H1 (cell line): ENCODE results near the gene GPR39. TPM values are rescaled to one million over a fixed set of nuclear protein-coding genes. Genes with fewer than 3 reads are reported as not detected.

Experiments used
- CTCF ChIA-PET: fragments of 300-600 bp; sonication (Branson Sonifier 250); formaldehyde crosslinking; loops from one replicate; lab custom pipeline; 2021; ENCODE audit not compliant: partially characterized antibody; lab: Charles Lee
- POLR2A ChIA-PET: fragments of 300-600 bp; sonication (Branson Sonifier 250); formaldehyde crosslinking; loops from one replicate; lab custom pipeline; 2021; ENCODE audit warnings: inconsistent platforms; ENCODE audit not compliant: partially characterized antibody; lab: Charles Lee
- DNase-seq, 2 experiments: peaks; one replicate each; pipeline versions ENCODE4 v3.0.0 to v3.0.0-alpha.2; 2010 to 2022; ENCODE audit warnings: low spot score in 2 of 2, low read depth in 1 of 2, mixed read lengths in 1 of 2
- FAIRE-seq: peaks from 2 replicates; lab custom pipeline; 2011; peaks lifted over from hg19 to GRCh38; lab: Jason Lieb, UNC
- H2AFZ ChIP-seq: 2 replicates; pipeline ENCODE4 v1.8.1; 2012; ENCODE audit warnings: low read length, inconsistent platforms
- H2AK5ac ChIP-seq: 2 replicates; pipeline ENCODE4 v1.6.1; 2013; ENCODE audit warnings: low read depth, low read length
- H2BK120ac ChIP-seq: replicated peaks from 2 replicates; pipeline ENCODE3; 2013; ENCODE audit warnings: low read depth, low read length, inconsistent platforms
- H2BK12ac ChIP-seq: 2 replicates; pipeline ENCODE4 v1.6.1; 2013; ENCODE audit warnings: low read depth, low read length
- H2BK15ac ChIP-seq: 2 replicates; pipeline ENCODE4 v1.6.1; 2013; ENCODE audit warnings: low read length
- H2BK20ac ChIP-seq: 2 replicates; pipeline ENCODE4 v1.6.1; 2013; ENCODE audit warnings: low read length
- H2BK5ac ChIP-seq: 2 replicates; pipeline ENCODE4 v1.6.1; 2013; ENCODE audit warnings: low read depth, low read length
- H3K14ac ChIP-seq: 2 replicates; pipeline ENCODE4 v1.6.1; 2013; ENCODE audit warnings: inconsistent platforms; ENCODE audit not compliant: insufficient read length
- H3K18ac ChIP-seq: 2 replicates; pipeline ENCODE4 v1.6.1; 2013; ENCODE audit warnings: low read length; ENCODE audit errors: extremely low read depth
- H3K23ac ChIP-seq: 2 replicates; pipeline ENCODE4 v1.6.1; 2013; ENCODE audit warnings: inconsistent platforms; ENCODE audit not compliant: insufficient read length
- H3K23me2 ChIP-seq: 2 replicates; pipeline ENCODE4 v1.6.1; 2013; ENCODE audit warnings: low read depth, low read length
- H3K27ac ChIP-seq: 2 replicates; pipeline ENCODE4 v1.6.1; 2011; ENCODE audit warnings: low read depth, low read length, inconsistent platforms
- H3K27me3 ChIP-seq, 4 experiments: replicated peaks in 1 of 4; 1 replicate in 1 of 4; 2 replicates in 3 of 4; pipeline versions ENCODE4 v1.6.1 to v1.8.1; 2011 to 2013; ENCODE audit warnings: low read length in 3 of 4, mild to moderate bottlenecking in 3 of 4, inconsistent platforms in 2 of 4, mixed read lengths in 2 of 4, moderate library complexity in 1 of 4; ENCODE audit not compliant: control insufficient read depth in 3 of 4, insufficient read depth in 3 of 4; ENCODE audit errors: extremely low read depth in 1 of 4
- H3K36me3 ChIP-seq, 4 experiments: 2 replicates each; pipeline versions ENCODE4 v1.6.1 to v1.8.1; 2011 to 2013; ENCODE audit warnings: mild to moderate bottlenecking in 4 of 4, low read length in 3 of 4, moderate library complexity in 2 of 4, control low read depth in 1 of 4, inconsistent platforms in 1 of 4; ENCODE audit not compliant: insufficient read depth in 4 of 4, control insufficient read depth in 2 of 4
- H3K4ac ChIP-seq: replicated peaks from 2 replicates; pipeline ENCODE3; 2013; ENCODE audit warnings: low read length, low read depth, mixed read lengths, inconsistent platforms; ENCODE audit not compliant: insufficient read length
- H3K4me1 ChIP-seq, 4 experiments: replicated peaks in 1 of 4; 1 replicate in 1 of 4; 2 replicates in 3 of 4; pipeline versions ENCODE4 v1.6.1 to v1.8.1; 2011 to 2013; ENCODE audit warnings: low read length in 3 of 4, inconsistent platforms in 2 of 4, mixed read lengths in 1 of 4; ENCODE audit not compliant: insufficient read depth in 4 of 4, control insufficient read depth in 3 of 4
- H3K4me2 ChIP-seq, 2 experiments: 2 replicates each; pipeline versions ENCODE4 v1.6.1 to v1.8.1; 2011 to 2013; ENCODE audit warnings: low read depth in 2 of 2, low read length in 2 of 2, control low read depth in 1 of 2, inconsistent platforms in 1 of 2, mild to moderate bottlenecking in 1 of 2; ENCODE audit not compliant: insufficient read depth in 1 of 2
- H3K4me3 ChIP-seq, 4 experiments: fragments of 200-600, 300-600 bp in 1 of 4; sonication (generic), shearing (Covaris generic), sonication (Bioruptor Twin) in 1 of 4; 2 replicates each; pipeline versions ENCODE4 v1.5.1 to v1.8.1; 2011 to 2016; ENCODE audit warnings: low read length in 4 of 4, low read depth in 3 of 4, control low read depth in 2 of 4, inconsistent platforms in 2 of 4, mild to moderate bottlenecking in 2 of 4, mixed read lengths in 1 of 4, moderate library complexity in 1 of 4; ENCODE audit not compliant: insufficient read depth in 2 of 4; ENCODE audit errors: extremely low read depth in 1 of 4
- H3K56ac ChIP-seq: replicated peaks from 2 replicates; pipeline ENCODE3; 2013; ENCODE audit warnings: low read depth, mild to moderate bottlenecking, mixed read lengths, low read length, inconsistent platforms; ENCODE audit not compliant: insufficient read length
- H3K79me1 ChIP-seq: 2 replicates; pipeline ENCODE4 v1.6.1; 2013; ENCODE audit warnings: low read depth, low read length, control low read depth
- H3K79me2 ChIP-seq, 2 experiments: 2 replicates each; pipeline versions ENCODE4 v1.6.1 to v1.8.1; 2012 to 2013; ENCODE audit warnings: low read length in 2 of 2, mild to moderate bottlenecking in 2 of 2, inconsistent platforms in 1 of 2; ENCODE audit not compliant: insufficient read depth in 2 of 2, control insufficient read depth in 1 of 2
- H3K9ac ChIP-seq, 4 experiments: replicated peaks in 1 of 4; 1 replicate in 1 of 4; 2 replicates in 3 of 4; pipeline versions ENCODE4 v1.6.1 to v1.8.1; 2011 to 2013; ENCODE audit warnings: low read depth in 3 of 4, low read length in 3 of 4, control low read depth in 2 of 4, mild to moderate bottlenecking in 2 of 4, moderate library complexity in 2 of 4, inconsistent platforms in 1 of 4; ENCODE audit errors: extremely low read depth in 1 of 4
- H3K9me3 ChIP-seq, 2 experiments: 2 replicates each; pipeline versions ENCODE4 v1.6.1 to v1.8.1; 2012 to 2013; ENCODE audit warnings: mild to moderate bottlenecking in 2 of 2, moderate library complexity in 2 of 2, control low read depth in 1 of 2, inconsistent platforms in 1 of 2, low read depth in 1 of 2, low read length in 1 of 2, mixed read lengths in 1 of 2; ENCODE audit not compliant: insufficient read depth in 2 of 2
- H4K20me1 ChIP-seq, 2 experiments: replicated peaks in 1 of 2; 2 replicates each; pipeline versions ENCODE3 to v1.8.1; 2011 to 2013; ENCODE audit warnings: inconsistent platforms in 2 of 2, low read length in 2 of 2, mild to moderate bottlenecking in 1 of 2; ENCODE audit not compliant: insufficient read depth in 2 of 2, control insufficient read depth in 1 of 2
- H4K5ac ChIP-seq: 2 replicates; pipeline ENCODE4 v1.6.1; 2013; ENCODE audit warnings: low read length, low read depth, mixed read lengths, inconsistent platforms; ENCODE audit not compliant: insufficient read length
- H4K8ac ChIP-seq: 2 replicates; pipeline ENCODE4 v1.8.0; 2013; ENCODE audit warnings: mild to moderate bottlenecking, moderate library complexity, low read length, inconsistent platforms; ENCODE audit not compliant: insufficient read depth; ENCODE audit errors: extremely low read depth
- H4K91ac ChIP-seq: replicated peaks from 2 replicates; pipeline ENCODE3; 2013; ENCODE audit warnings: low read length, mixed read lengths, inconsistent platforms; ENCODE audit not compliant: insufficient read length
- ASH2L ChIP-seq: fragments of 200-600, 300-600 bp; sonication (generic); IDR thresholded peaks from one replicate; pipeline ENCODE4 v1.7.1; 2017; ENCODE audit warnings: low read length
- BCL11A ChIP-seq, 2 experiments: IDR thresholded peaks; one replicate each; pipeline ENCODE4 v1.6.1; 2011; ENCODE audit warnings: low read depth in 2 of 2, low read length in 2 of 2, mild to moderate bottlenecking in 2 of 2
- CEBPB ChIP-seq: IDR thresholded peaks from 2 replicates; pipeline ENCODE4 v1.6.1; 2012; ENCODE audit warnings: low read depth, low read length
- EP300 ChIP-seq, 2 experiments: IDR thresholded peaks; 1 replicate in 1 of 2; 2 replicates in 1 of 2; pipeline ENCODE4 v1.6.1; 2011 to 2012; ENCODE audit warnings: low read depth in 2 of 2, low read length in 2 of 2, mild to moderate bottlenecking in 2 of 2, borderline replicate concordance in 1 of 2, inconsistent platforms in 1 of 2, moderate library complexity in 1 of 2
- GABPA ChIP-seq: IDR thresholded peaks from 2 replicates; pipeline ENCODE4 v1.6.1; 2011; ENCODE audit warnings: mild to moderate bottlenecking, low read length, moderate library complexity, borderline replicate concordance; ENCODE audit not compliant: insufficient read depth
- HDAC6 ChIP-seq: IDR thresholded peaks from one replicate; pipeline ENCODE4 v1.7.1; 2012; ENCODE audit warnings: low read depth, mild to moderate bottlenecking, inconsistent platforms, low read length, moderate library complexity
- PHF8 ChIP-seq: fragments of 200-600 bp; sonication (generic); conservative IDR thresholded peaks from 2 replicates; pipeline ENCODE4 v1.7.1; 2012; ENCODE audit warnings: low read depth, mild to moderate bottlenecking, inconsistent platforms, low read length, moderate library complexity
- SAP30 ChIP-seq: fragments of 300-600 bp; sonication (generic); IDR thresholded peaks from 2 replicates; pipeline ENCODE4 v1.7.1; 2012; ENCODE audit warnings: low read length, moderate library complexity, mild to moderate bottlenecking, inconsistent platforms; ENCODE audit not compliant: insufficient read depth, insufficient replicate concordance
- TAF7 ChIP-seq: optimal IDR thresholded peaks from 2 replicates; pipeline ENCODE3; 2011; ENCODE audit warnings: low read depth, mild to moderate bottlenecking, inconsistent platforms, low read length, moderate library complexity, borderline replicate concordance
- WGBS, 2 experiments: shearing (Covaris generic) in 1 of 2; methylation state at CpG; one replicate each; pipeline versions ENCODE4 v1.1.6 to v1.1.7; 2013 to 2015; ENCODE audit warnings: low lambda C conversion rate in 2 of 2, mixed read lengths in 2 of 2, inconsistent platforms in 1 of 2, low coverage in 1 of 2, missing lambda C conversion rate in 1 of 2; ENCODE audit not compliant: insufficient replicate concordance in 2 of 2, insufficient coverage in 1 of 2, insufficient read length in 1 of 2; ENCODE audit errors: extremely low coverage in 1 of 2, missing lambda C conversion rate in 1 of 2; 5-methylcytosine and 5-hydroxymethylcytosine counted together
- polyA plus RNA-seq, 7 experiments: library from polyadenylated mRNA; depleted of rRNA in 3 of 7; stranded (reverse) in 5 of 7; unstranded in 2 of 7; fragments of >200 nt in 5 of 7; fragments of 200-250 nt in 2 of 7; gene quantifications; 1 replicate in 5 of 7; 2 replicates in 1 of 7; 4 replicates in 1 of 7; pipeline versions ENCODE4 v1.2.1 to v1.2.3, GENCODE V29; 2011 to 2013; ENCODE audit warnings: missing spikeins in 2 of 7, mixed read lengths in 2 of 7
- total RNA-seq: library from RNA; stranded (reverse); fragmentation: NEBNext Ultra II Directional; extraction: Animal tissue kit (Norgen Biotek cat#: 25700); gene quantifications from 2 replicates; pipeline ENCODE4 v1.2.1, GENCODE V29; 2021
- TF ChIP-seq, protein P1 (sequence below): IDR thresholded peaks from 2 replicates; pipeline ENCODE4 v1.6.1; 2012; ENCODE audit warnings: low read length, inconsistent platforms
- TF ChIP-seq, protein P2 (sequence below): IDR thresholded peaks from 2 replicates; pipeline ENCODE4 v1.6.1; 2011; ENCODE audit warnings: low read depth, mild to moderate bottlenecking, low read length; ENCODE audit not compliant: insufficient read depth

Gene GPR39
- total and polyA plus RNA-seq, 2 of the 8 experiments (the other 6 are each of a cell fraction or from before 2014, with no cell fraction given), result 0.63 to 2.7 TPM

DNA sequence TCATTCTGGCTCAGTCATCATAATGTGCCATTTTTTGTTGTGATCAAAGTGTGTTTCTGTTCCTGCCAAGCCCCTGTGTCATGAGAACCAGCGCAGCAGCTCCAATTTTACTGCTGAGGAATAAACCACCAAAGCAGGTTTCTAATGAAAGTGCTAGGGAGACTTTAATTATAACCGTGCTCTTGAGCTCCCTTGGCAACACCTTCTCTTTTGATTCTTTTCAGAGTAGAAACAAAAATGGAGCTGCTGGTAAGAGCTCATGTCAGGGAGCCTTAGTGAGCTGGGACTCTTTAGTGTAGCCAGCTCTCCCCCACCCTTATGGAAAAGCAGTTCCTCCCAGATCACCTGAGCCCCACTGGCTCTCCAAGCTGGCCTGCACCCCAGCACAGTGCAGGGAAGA lies 179.1 kb downstream of the GPR39 start:
- H4K20me1 ChIP-seq, result no peaks in the 10 kb centered on the region
- no peak for FAIRE-seq
- H3K14ac ChIP-seq, result no peak overlapping the region
- H3K27me3 ChIP-seq, result no peaks in the 10 kb centered on the region
- no peaks in the 10 kb centered on the region for H3K79me1 ChIP-seq
- ChIA-PET CTCF (interaction anchor here (0.6 kb wide), 1 partner anchor 48 kb away, joined by 3 read pairs; no protein-coding TSS in a partner anchor), POLR2A (no interaction called here)
- H4K5ac ChIP-seq, result no peak overlapping the region
- no peak overlapping the region for H2AK5ac ChIP-seq
- whole genome bisulfite sequencing, 2 experiments, result 86% methylated on average over 2 of the region's 2 CpGs; no CpG with 5 or more reads in 1 of the 2 experiments
- H3K18ac ChIP-seq, result no peak overlapping the region
- H2BK12ac ChIP-seq, result no peak overlapping the region
- DNase-seq, result peak in 1 of 2 experiments; percentile 13
- H2BK5ac ChIP-seq, result no peak overlapping the region
- no peak overlapping the region for H2BK20ac ChIP-seq
- no peak overlapping the region for H3K23ac ChIP-seq
- H3K56ac ChIP-seq, result no peak overlapping the region
- no peak overlapping the region for H2AFZ ChIP-seq
- H3K9me3 ChIP-seq, result peaks cover 4% of the 10 kb centered on the region in 2 experiments; a peak in 2 of 4 replicates
- H3K36me3 ChIP-seq, result no peaks in the 10 kb centered on the region
- H2BK15ac ChIP-seq, result no peak overlapping the region
- no peak overlapping the region for H3K9ac ChIP-seq
- no peak overlapping the region for H3K27ac ChIP-seq
- H3K4me1 ChIP-seq, result peaks cover 0 to 5% (median 0%) of the 10 kb centered on the region in 4 experiments; a peak in 1 of 7 replicates
- no peaks in the 10 kb centered on the region for H3K23me2 ChIP-seq
- no peak overlapping the region for H2BK120ac ChIP-seq
- H3K4me3 ChIP-seq, result no peak overlapping the region
- H4K91ac ChIP-seq, result no peak overlapping the region
- no peaks in the 10 kb centered on the region for H3K79me2 ChIP-seq
- no peak overlapping the region for H4K8ac ChIP-seq
- no peak overlapping the region for H3K4me2 ChIP-seq
- H3K4ac ChIP-seq, result no peak overlapping the region
- TF ChIP-seq GABPA (no peak), BCL11A (IDR thresholded peaks at IDR 0.05; ENCODE audit: low read depth in 2 of 2, low read length in 2 of 2) (no peak), CEBPB (no peak), PHF8 (no peak), HDAC6 (no peak), EP300 (IDR thresholded peaks at IDR 0.05; ENCODE audit: borderline replicate concordance in 1 of 2, low read depth in 2 of 2, low read length in 2 of 2) (no peak), TAF7 (no peak), SAP30 (no peak), ASH2L (no peak)
- TF ChIP-seq, protein P1, sequence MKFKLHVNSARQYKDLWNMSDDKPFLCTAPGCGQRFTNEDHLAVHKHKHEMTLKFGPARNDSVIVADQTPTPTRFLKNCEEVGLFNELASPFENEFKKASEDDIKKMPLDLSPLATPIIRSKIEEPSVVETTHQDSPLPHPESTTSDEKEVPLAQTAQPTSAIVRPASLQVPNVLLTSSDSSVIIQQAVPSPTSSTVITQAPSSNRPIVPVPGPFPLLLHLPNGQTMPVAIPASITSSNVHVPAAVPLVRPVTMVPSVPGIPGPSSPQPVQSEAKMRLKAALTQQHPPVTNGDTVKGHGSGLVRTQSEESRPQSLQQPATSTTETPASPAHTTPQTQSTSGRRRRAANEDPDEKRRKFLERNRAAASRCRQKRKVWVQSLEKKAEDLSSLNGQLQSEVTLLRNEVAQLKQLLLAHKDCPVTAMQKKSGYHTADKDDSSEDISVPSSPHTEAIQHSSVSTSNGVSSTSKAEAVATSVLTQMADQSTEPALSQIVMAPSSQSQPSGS, result no peak
- TF ChIP-seq, protein P2, sequence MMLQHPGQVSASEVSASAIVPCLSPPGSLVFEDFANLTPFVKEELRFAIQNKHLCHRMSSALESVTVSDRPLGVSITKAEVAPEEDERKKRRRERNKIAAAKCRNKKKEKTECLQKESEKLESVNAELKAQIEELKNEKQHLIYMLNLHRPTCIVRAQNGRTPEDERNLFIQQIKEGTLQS, result no peak
